Ovary (tissue), 9 donors: Measurements from ENCODE around the gene RUSC1. TPM values are rescaled to one million over a fixed set of nuclear protein-coding genes. Genes with fewer than 3 reads are reported as not detected.

Experiments used
- DNase-seq, 5 donors: peaks; one replicate each; pipeline ENCODE4 v3.0.0-alpha.2; 2019 to 2020
- H3K27ac ChIP-seq, 2 donors: fragments of 200-600 bp; one replicate each; pipeline versions ENCODE4 v1.5.1 to v1.8.0; 2019 to 2022
- H3K27me3 ChIP-seq: fragments of 200-600 bp; one replicate; pipeline ENCODE4 v1.8.0; 2022
- H3K36me3 ChIP-seq: fragments of 200-600 bp; sonication (generic); one replicate; pipeline ENCODE4 v1.5.1; 2019
- H3K4me1 ChIP-seq: one replicate; pipeline ENCODE4 v1.8.1; 2013; ENCODE audit warnings: mild to moderate bottlenecking, moderate library complexity; ENCODE audit not compliant: insufficient read depth
- H3K4me3 ChIP-seq: fragments of 200-600 bp; sonication (generic); one replicate; pipeline ENCODE4 v1.5.1; 2017
- H3K9me3 ChIP-seq, 2 donors: fragments of 200-600 bp in 1 of 2; sonication (generic) in 1 of 2; one replicate each; pipeline versions ENCODE4 v1.5.1 to v1.8.1; 2013 to 2019; ENCODE audit warnings: mild to moderate bottlenecking in 1 of 2, moderate library complexity in 1 of 2
- EP300 ChIP-seq: sonication (generic); formaldehyde crosslinking; IDR thresholded peaks from one replicate; pipeline ENCODE4 v1.6.1; 2017; ENCODE audit warnings: antibody characterized with exemption
- POLR2A ChIP-seq: fragments of 450-650 bp; IDR thresholded peaks from one replicate; pipeline ENCODE4 v1.6.1; 2017; ENCODE audit warnings: antibody characterized with exemption, mild to moderate bottlenecking, moderate library complexity
- WGBS, 3 donors: extraction: QIAGEN DNeasy Blood & Tissue Kit in 1 of 3; methylation state at CpG; one replicate each; pipeline versions ENCODE4 v1.1.5 to v1.1.7; 2013 to 2017; 5-methylcytosine and 5-hydroxymethylcytosine counted together
- intact Hi-C, 4 donors: fragments of 100-400 bp; cut with DNase I; formaldehyde crosslinking; loops; one replicate each; pipeline versions ENCODE4 v1.11.0 to v1.15.1; 2022 to 2023
- polyA plus RNA-seq, 2 donors: library from polyadenylated mRNA; stranded (reverse); fragments of 200-250 nt in 1 of 2; fragments of 350-450 nt in 1 of 2; fragmentation: Illumina TruSeq in 1 of 2; extraction: RNeasy Lipid Tissue Mini Kit (QIAGEN cat#74804) in 1 of 2; gene quantifications; one replicate each; pipeline ENCODE4 v1.2.3, GENCODE V29; 2013 to 2014
- total RNA-seq, 7 donors: library from RNA; depleted of rRNA in 2 of 7; stranded (reverse); fragments of >200 nt in 2 of 7; fragmentation: NEBNext Ultra II Directional in 3 of 7; extraction: Animal tissue kit (Norgen Biotek cat#: 25700) in 3 of 7; gene quantifications; one replicate each; pipeline versions ENCODE4 v1.1.0 to v1.2.4, GENCODE V29; 2016 to 2023
- TF ChIP-seq, protein P1 (sequence below), 3 donors: fragments of 450-650 bp in 2 of 3; fragments of 200-600 bp in 1 of 3; IDR thresholded peaks; one replicate each; pipeline versions ENCODE4 v1.5.1 to v1.8.0; 2016 to 2022; ENCODE audit warnings: antibody characterized with exemption in 3 of 3, mild to moderate bottlenecking in 1 of 3
- donor health status: DM: no; HTN: no; CAD: no; lungs with moderate emphysema.
- donor health status: DM: no; HTN: no; CAD: no.
- donor health status: Bipolar disorder and iron deficiency.
- donor health status: DM: yes; HTN: yes; CAD: no.
- donor health status: DM: no; HTN: no; CAD: no.
- donor health status: DM: yes; HTN: yes; CAD: no.

The RUSC1 gene
- total and polyA plus RNA-seq, 9 donors: 13.5 to 55.6 (median 27.6) TPM

DNA sequence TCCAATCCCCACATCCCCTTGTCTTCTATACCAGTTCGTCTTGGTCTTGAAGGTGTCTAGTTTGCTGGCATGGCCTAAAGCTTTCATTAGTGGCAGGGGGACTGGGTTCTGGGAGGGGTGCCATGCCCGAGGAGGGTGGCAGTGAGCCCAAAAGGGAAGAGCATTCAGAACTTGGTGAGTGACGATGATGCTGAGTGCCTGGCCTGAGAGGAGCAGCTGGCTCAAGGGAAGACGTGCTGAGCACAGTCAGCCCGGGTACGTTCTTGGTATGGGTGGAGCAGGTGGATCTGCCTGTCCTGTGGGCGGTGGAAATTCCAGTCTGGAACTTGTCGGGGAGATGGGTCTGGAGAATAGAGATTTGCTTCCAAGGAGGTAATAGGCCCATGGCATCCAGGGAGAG lies 7.4 kb upstream of the RUSC1 start:
- DNase-seq: no peak
- Histone ChIP-seq H3K4me3 (no peak overlapping the region), H3K27me3 (no peaks in the 10 kb centered on the region), H3K4me1 (peaks cover 5% of the 10 kb centered on the region), H3K9me3 (no peaks in the 10 kb centered on the region), H3K27ac (no peak overlapping the region), H3K36me3 (no peaks in the 10 kb centered on the region)
- intact Hi-C loops: no loop called here
- 83 to 87% (median 83%) methylated on average over 8 of the region's 8 CpGs for WGBS, 3 donors
- TF ChIP-seq, protein P1, sequence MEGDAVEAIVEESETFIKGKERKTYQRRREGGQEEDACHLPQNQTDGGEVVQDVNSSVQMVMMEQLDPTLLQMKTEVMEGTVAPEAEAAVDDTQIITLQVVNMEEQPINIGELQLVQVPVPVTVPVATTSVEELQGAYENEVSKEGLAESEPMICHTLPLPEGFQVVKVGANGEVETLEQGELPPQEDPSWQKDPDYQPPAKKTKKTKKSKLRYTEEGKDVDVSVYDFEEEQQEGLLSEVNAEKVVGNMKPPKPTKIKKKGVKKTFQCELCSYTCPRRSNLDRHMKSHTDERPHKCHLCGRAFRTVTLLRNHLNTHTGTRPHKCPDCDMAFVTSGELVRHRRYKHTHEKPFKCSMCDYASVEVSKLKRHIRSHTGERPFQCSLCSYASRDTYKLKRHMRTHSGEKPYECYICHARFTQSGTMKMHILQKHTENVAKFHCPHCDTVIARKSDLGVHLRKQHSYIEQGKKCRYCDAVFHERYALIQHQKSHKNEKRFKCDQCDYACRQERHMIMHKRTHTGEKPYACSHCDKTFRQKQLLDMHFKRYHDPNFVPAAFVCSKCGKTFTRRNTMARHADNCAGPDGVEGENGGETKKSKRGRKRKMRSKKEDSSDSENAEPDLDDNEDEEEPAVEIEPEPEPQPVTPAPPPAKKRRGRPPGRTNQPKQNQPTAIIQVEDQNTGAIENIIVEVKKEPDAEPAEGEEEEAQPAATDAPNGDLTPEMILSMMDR (IDR thresholded peaks at IDR 0.05): no peak
- TF ChIP-seq POLR2A (no peak), EP300 (no peak)

DNA sequence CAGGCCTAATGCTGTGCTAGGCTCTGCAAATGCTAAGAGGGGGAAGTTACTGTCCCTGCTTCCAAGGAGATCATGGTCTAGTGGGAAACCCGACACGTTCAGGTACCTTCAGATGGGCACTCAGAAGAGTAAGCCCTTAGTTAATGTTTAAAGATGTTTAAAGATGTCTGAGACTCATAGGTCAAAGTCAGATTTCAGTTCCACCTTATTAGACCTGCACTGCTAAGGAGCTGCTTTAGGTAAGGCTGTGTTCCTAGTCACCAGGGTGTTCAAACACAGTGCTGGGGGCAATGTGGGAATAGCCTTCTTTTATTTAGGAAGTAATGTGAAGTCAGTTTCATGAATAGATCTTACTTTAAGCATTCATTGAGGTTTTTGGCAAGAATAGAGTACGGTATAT lies 3.8 kb upstream of the RUSC1 start:
- DNase-seq: no peak
- TF ChIP-seq POLR2A (no peak), EP300 (no peak)
- TF ChIP-seq, protein P1 (IDR thresholded peaks at IDR 0.05): no peak
- H3K4me1 ChIP-seq: peaks cover 4% of the 10 kb centered on the region
- no peaks in the 10 kb centered on the region for H3K9me3 ChIP-seq
- H3K27ac ChIP-seq: no peak overlapping the region
- WGBS, 3 donors: 88 to 98% (median 95%) methylated on average over 3 of the region's 3 CpGs
- no peak overlapping the region for H3K4me3 ChIP-seq
- no peaks in the 10 kb centered on the region for H3K27me3 ChIP-seq
- intact Hi-C loops: loop anchor here in 1 of 4 donors (5.0 kb wide), 1 partner anchor 35 kb away; no protein-coding TSS in a partner anchor
- no peaks in the 10 kb centered on the region for H3K36me3 ChIP-seq

DNA sequence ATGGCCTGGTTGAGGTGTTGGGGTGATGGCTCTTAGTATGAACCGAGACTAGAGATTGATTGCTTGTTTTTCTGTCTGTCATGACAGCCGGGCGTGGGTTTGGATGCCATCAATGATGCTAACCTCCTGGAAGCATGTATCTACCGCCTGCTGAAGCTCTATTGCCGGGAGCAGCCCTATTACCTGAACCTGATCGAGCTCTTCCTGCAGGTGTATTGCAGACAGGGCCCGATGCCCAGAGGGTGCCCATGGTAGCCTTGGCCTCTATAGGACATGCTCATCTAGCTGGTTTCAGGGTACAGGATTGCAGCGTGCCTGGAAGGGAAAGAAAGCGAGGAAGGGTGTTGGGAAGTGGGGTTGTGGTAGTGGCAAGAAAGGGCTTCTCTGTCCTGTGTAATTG lies 2.6 kb upstream of the RUSC1 start:
- no peaks in the 10 kb centered on the region for H3K9me3 ChIP-seq
- H3K36me3 ChIP-seq: no peaks in the 10 kb centered on the region
- DNase-seq: no peak
- WGBS, 3 donors: 91 to 94% (median 92%) methylated on average over 9 of the region's 9 CpGs
- intact Hi-C loops: loop anchor here in 1 of 4 donors (5.0 kb wide), 1 partner anchor 36 kb away; no protein-coding TSS in a partner anchor
- H3K4me3 ChIP-seq: no peak overlapping the region
- no peak overlapping the region for H3K27ac ChIP-seq
- no peaks in the 10 kb centered on the region for H3K27me3 ChIP-seq
- no peak for TF ChIP-seq EP300
- TF ChIP-seq, protein P1 (IDR thresholded peaks at IDR 0.05): no peak
- TF ChIP-seq POLR2A: no peak
- H3K4me1 ChIP-seq: peaks cover 4% of the 10 kb centered on the region

DNA sequence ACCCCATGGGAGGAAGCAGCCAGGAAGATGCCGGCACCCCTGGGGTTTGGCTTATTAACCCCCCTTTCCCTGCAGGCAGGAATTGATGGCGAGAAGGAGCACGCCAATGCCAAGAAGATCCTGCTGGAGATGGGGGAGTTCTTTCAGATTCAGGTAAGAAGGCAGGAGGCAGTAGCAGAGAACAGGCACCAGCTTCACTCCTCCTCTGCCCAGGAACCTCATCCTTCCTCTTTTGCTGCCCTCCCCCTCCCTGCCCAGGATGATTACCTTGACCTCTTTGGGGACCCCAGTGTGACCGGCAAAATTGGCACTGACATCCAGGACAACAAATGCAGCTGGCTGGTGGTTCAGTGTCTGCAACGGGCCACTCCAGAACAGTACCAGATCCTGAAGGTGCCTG lies 1.2 kb upstream of the RUSC1 start:
- WGBS, 3 donors: 62 to 68% (median 64%) methylated on average over 5 of the region's 5 CpGs
- intact Hi-C loops: loop anchor here in 1 of 4 donors (5.0 kb wide), 1 partner anchor 37 kb away; no protein-coding TSS in a partner anchor
- Histone ChIP-seq H3K4me1 (peaks cover 4% of the 10 kb centered on the region), H3K27me3 (no peaks in the 10 kb centered on the region), H3K27ac (no peak overlapping the region), H3K36me3 (no peaks in the 10 kb centered on the region), H3K9me3 (no peaks in the 10 kb centered on the region), H3K4me3 (no peak overlapping the region)
- DNase-seq: peak in 1 of 5 donors; percentile 24
- TF ChIP-seq EP300 (no peak), POLR2A (no peak)
- TF ChIP-seq, protein P1 (IDR thresholded peaks at IDR 0.05): no peak
